GM19463 (cell line): ENCODE results near the gene TUBA8.

Source experiments
- ATAC-seq: cut with Tn5 transposase; IDR thresholded peaks from one replicate; pipeline ENCODE4 v1.9.1; 2021; ENCODE audit warnings: mild to moderate bottlenecking, moderate library complexity; ENCODE audit not compliant: unreplicated experiment

TUBA8 gene

GRCh38 chr22:18077087-18077638 lies 33.4 kb upstream of the TUBA8 start:
- ATAC-seq, result peak; percentile 4

GRCh38 chr22:18077639-18078328 lies 32.8 kb upstream of the TUBA8 start, which contains the start of gene PEX26:
Gene PEX26 (plus strand): TSS chr22:18077990. CDS start chr22:18078377, 387 bp downstream.
- ATAC-seq, result peak; percentile 96

- ATAC-seq, result no peak
Observed at GRCh38 chr22:18078329-18079041, 32.1 kb upstream of the TUBA8 start.

GRCh38 chr22:18079706-18080233 lies 30.8 kb upstream of the TUBA8 start:
- ATAC-seq, result no peak

- no peak for ATAC-seq
Observed at GRCh38 chr22:18081416-18081815, 29.2 kb upstream of the TUBA8 start.

- ATAC-seq, result no peak
Observed at GRCh38 chr22:18082467-18082866, 28.1 kb upstream of the TUBA8 start.

- no peak for ATAC-seq
Observed at GRCh38 chr22:18083406-18083805, 27.2 kb upstream of the TUBA8 start.

- ATAC-seq, result no peak
Observed at GRCh38 chr22:18085188-18085587, 25.4 kb upstream of the TUBA8 start.

GRCh38 chr22:18087350-18087855 lies 23.2 kb upstream of the TUBA8 start:
- no peak for ATAC-seq

GRCh38 chr22:18088825-18089568 lies 21.6 kb upstream of the TUBA8 start:
- ATAC-seq, result no peak

GRCh38 chr22:18090286-18090685 lies 20.3 kb upstream of the TUBA8 start:
- no peak for ATAC-seq

GRCh38 chr22:18091478-18091877 lies 19.1 kb upstream of the TUBA8 start:
- ATAC-seq, result no peak

- no peak for ATAC-seq
Observed at GRCh38 chr22:18091916-18092526, 18.6 kb upstream of the TUBA8 start.

GRCh38 chr22:18093661-18094060 lies 16.9 kb upstream of the TUBA8 start:
- ATAC-seq, result no peak

- ATAC-seq, result no peak
Observed at GRCh38 chr22:18095101-18095805, 15.4 kb upstream of the TUBA8 start.

- ATAC-seq, result no peak
Observed at GRCh38 chr22:18096823-18097222, 13.8 kb upstream of the TUBA8 start.

GRCh38 chr22:18100781-18101180 lies 9.8 kb upstream of the TUBA8 start:
- ATAC-seq, result no peak

- no peak for ATAC-seq
Observed at GRCh38 chr22:18101536-18101935, 9.1 kb upstream of the TUBA8 start.

- peak; percentile 50 for ATAC-seq
Observed at GRCh38 chr22:18103527-18104269, 6.9 kb upstream of the TUBA8 start.
